Body of pancreas (tissue), 4 donors: Measurements from ENCODE around the gene CHRNA5.

Experiments
- POLR2A ChIP-seq, 3 donors: fragments of 450-650 bp; IDR thresholded peaks; one replicate each; pipeline ENCODE4 v1.6.1; 2016; ENCODE audit warnings: antibody characterized with exemption in 3 of 3, mild to moderate bottlenecking in 2 of 3
- TF ChIP-seq, protein P1 (sequence below), 7 experiments: fragments of 450-650 bp in 4 of 7; fragments of 200-600 bp in 3 of 7; sonication (generic) in 3 of 7; IDR thresholded peaks; one replicate each; pipeline ENCODE4 v1.5.1; 2016 to 2019; ENCODE audit warnings: antibody characterized with exemption in 7 of 7

DNA sequence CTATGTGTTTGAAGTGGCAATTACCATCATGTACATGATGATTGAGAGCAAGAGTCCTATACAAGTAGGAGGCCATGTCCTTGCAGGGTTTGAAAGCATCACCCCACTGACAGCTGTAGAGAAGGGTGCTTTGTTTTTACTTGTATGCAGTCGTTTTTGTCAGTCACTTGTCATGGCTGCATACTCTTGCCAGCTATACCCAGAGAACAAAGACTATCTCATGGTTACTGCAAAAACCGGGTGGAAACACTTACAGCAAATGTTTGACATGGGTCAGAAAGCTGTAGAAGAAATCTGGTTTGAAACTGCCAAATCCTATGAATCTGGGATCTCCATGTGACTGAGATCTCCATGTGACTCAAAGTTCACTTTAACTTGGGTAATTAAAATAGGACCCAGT is 32.0 kb upstream of the CHRNA5 start:
- TF ChIP-seq, protein P1, sequence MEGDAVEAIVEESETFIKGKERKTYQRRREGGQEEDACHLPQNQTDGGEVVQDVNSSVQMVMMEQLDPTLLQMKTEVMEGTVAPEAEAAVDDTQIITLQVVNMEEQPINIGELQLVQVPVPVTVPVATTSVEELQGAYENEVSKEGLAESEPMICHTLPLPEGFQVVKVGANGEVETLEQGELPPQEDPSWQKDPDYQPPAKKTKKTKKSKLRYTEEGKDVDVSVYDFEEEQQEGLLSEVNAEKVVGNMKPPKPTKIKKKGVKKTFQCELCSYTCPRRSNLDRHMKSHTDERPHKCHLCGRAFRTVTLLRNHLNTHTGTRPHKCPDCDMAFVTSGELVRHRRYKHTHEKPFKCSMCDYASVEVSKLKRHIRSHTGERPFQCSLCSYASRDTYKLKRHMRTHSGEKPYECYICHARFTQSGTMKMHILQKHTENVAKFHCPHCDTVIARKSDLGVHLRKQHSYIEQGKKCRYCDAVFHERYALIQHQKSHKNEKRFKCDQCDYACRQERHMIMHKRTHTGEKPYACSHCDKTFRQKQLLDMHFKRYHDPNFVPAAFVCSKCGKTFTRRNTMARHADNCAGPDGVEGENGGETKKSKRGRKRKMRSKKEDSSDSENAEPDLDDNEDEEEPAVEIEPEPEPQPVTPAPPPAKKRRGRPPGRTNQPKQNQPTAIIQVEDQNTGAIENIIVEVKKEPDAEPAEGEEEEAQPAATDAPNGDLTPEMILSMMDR (IDR thresholded peaks at IDR 0.05): no peak
- no peak for TF ChIP-seq POLR2A (IDR thresholded peaks at IDR 0.05)
